ENCODE measurements around the gene WIPF1. TPM values are rescaled to one million over a fixed set of nuclear protein-coding genes. Genes with fewer than 3 reads are reported as not detected.

Gene WIPF1
- total and polyA plus RNA-seq, 2 of the 13 experiments (the other 11 are each of a cell fraction or from before 2014, with no cell fraction given): 0.01 TPM; not detected in 1

DNA sequence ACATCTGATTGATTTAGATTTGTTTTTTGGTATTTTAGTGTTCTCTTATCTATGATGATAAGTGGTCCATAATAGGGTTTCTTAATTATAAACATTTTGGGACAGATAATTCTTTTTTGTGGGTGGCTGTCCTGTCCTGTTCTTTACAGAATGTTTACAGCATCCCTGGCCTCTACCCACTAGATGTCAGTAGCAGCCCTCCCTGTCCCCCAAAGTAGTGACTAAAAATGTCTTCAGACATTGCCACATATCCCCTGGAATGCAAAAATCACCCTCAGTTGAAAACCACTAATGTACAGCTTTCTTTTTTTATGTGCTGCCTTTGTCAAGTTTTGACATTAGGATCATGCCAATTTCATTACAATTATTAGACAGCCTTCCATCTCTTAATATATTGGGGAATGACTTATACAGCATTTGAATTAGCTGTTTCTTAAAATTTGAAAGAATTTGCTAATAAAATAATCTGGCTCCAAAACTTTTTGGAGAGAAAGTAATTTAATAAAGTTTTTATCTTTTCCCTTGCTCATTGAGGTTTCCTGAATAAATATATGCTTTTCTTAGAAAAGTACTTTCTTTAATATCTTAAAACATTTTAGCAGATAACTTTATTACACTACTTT is 19.5 kb downstream of the WIPF1 start:
- Histone ChIP-seq H3K36me3 (replicated peaks in 1 of 2; ENCODE audit: control insufficient read depth in 1 of 2, insufficient read depth in 2 of 2, low read length in 2 of 2) (no peaks in the 10 kb centered on the region), H2AFZ (ENCODE audit: low read length) (no peak overlapping the region), H3K4me2 (ENCODE audit: low read depth, low read length) (no peak overlapping the region), H3K79me2 (ENCODE audit: insufficient read depth, low read length) (no peaks in the 10 kb centered on the region), H3K27me3 (ENCODE audit: control insufficient read depth in 1 of 2, insufficient read depth in 2 of 2, low read length in 2 of 2) (peaks cover 0 to 4% of the 10 kb centered on the region in 2 experiments; a peak in 1 of 5 replicates), H3K27ac (ENCODE audit: extremely low read length, insufficient read depth, low read length) (no peak overlapping the region), H3K4me3 (replicated peaks in 1 of 3; ENCODE audit: insufficient read depth in 1 of 3, low read depth in 2 of 3, low read length in 3 of 3) (no peak overlapping the region), H4K20me1 (ENCODE audit: insufficient read depth, low read length) (no peaks in the 10 kb centered on the region), H3K4me1 (ENCODE audit: insufficient read depth, low read length) (no peaks in the 10 kb centered on the region), H3K9ac (ENCODE audit: insufficient read depth, low read depth, low read length) (no peak overlapping the region), H3K9me3 (ENCODE audit: low read length) (no peaks in the 10 kb centered on the region)
- FAIRE-seq (peak; percentile 37), DNase-seq (ENCODE audit: low spot score) (no peak), ATAC-seq (0 out of 3 replicates have a peak, but pooled peaks have one; percentile 25)
- POLR2A ChIA-PET: no interaction called here
- intact Hi-C loops (cut with micrococcal nuclease; ENCODE audit: unreplicated experiment) (no loop called here), in situ Hi-C loops (cut with HindIII; ENCODE audit: extremely low pct_ligation_motif_present, low pct_unique_long_range_greater_than_20kb) (no loop called here)
- CTCF ChIA-PET (ENCODE audit: low intra/inter-chr PET ratio, low total read pairs): no interaction called here
- BruUV-seq (replicated peaks): no TSS peak
- TF ChIP-seq, protein P1, sequence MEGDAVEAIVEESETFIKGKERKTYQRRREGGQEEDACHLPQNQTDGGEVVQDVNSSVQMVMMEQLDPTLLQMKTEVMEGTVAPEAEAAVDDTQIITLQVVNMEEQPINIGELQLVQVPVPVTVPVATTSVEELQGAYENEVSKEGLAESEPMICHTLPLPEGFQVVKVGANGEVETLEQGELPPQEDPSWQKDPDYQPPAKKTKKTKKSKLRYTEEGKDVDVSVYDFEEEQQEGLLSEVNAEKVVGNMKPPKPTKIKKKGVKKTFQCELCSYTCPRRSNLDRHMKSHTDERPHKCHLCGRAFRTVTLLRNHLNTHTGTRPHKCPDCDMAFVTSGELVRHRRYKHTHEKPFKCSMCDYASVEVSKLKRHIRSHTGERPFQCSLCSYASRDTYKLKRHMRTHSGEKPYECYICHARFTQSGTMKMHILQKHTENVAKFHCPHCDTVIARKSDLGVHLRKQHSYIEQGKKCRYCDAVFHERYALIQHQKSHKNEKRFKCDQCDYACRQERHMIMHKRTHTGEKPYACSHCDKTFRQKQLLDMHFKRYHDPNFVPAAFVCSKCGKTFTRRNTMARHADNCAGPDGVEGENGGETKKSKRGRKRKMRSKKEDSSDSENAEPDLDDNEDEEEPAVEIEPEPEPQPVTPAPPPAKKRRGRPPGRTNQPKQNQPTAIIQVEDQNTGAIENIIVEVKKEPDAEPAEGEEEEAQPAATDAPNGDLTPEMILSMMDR (CRISPR knock-in tag; IDR thresholded peaks at IDR 0.05): peak; percentile 29
- TF ChIP-seq STAG1 (CRISPR knock-in tag; IDR thresholded peaks at IDR 0.05): peak; percentile 35; the same call in 1 of the 2 replicates
- no peak for TF ChIP-seq FOXO1 (CRISPR knock-in tag; IDR thresholded peaks at IDR 0.05)

DNA sequence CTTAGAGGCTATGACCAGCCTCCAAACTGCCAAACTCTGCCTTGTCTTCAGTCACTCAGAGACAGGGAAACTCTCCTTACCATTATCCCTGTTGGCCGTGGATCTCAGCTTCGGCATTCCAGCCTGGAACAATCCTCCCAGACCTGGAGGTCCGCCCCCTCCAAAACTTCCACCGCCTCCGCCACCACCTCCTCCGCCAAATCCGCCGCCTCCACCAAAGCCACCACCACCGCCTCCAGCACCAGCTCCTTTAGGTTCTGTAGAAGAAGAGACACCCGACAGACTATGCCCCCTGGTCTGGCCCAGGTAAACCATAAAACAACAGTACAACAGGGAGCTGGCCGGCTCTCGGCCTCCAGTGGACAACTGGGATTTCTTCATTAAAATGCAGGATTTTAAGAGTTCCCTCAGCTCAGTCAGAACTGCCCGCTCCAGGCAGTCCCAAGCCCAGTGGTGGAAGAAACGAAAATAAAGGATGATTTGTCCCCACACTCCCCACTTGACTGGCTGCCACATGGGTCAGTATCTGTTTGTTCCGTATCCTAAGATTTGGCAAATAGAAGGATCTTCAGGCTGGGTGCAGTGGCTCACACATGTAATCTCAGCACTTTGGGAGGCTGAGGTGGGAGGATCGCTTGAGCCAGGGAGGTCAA is 22.4 kb downstream of the WIPF1 start:
- no peak overlapping the region for H2AFZ ChIP-seq (ENCODE audit: low read length)
- intact Hi-C loops (cut with micrococcal nuclease; ENCODE audit: unreplicated experiment): no loop called here
- H3K27ac ChIP-seq (ENCODE audit: extremely low read length, insufficient read depth, low read length): no peak overlapping the region
- in situ Hi-C loops (cut with HindIII; ENCODE audit: extremely low pct_ligation_motif_present, low pct_unique_long_range_greater_than_20kb): no loop called here
- H3K36me3 ChIP-seq (replicated peaks in 1 of 2; ENCODE audit: control insufficient read depth in 1 of 2, insufficient read depth in 2 of 2, low read length in 2 of 2): no peaks in the 10 kb centered on the region
- H3K27me3 ChIP-seq (ENCODE audit: control insufficient read depth in 1 of 2, insufficient read depth in 2 of 2, low read length in 2 of 2): peaks cover 0 to 4% of the 10 kb centered on the region in 2 experiments; a peak in 1 of 5 replicates
- no peaks in the 10 kb centered on the region for H3K79me2 ChIP-seq (ENCODE audit: insufficient read depth, low read length)
- H3K4me3 ChIP-seq (replicated peaks in 1 of 3; ENCODE audit: insufficient read depth in 1 of 3, low read depth in 2 of 3, low read length in 3 of 3): no peak overlapping the region
- DNase-seq (ENCODE audit: low spot score) (no peak), ATAC-seq (no peak), FAIRE-seq (no peak)
- BruUV-seq (replicated peaks): no TSS peak
- no peak overlapping the region for H3K9ac ChIP-seq (ENCODE audit: insufficient read depth, low read depth, low read length)
- no peaks in the 10 kb centered on the region for H3K4me1 ChIP-seq (ENCODE audit: insufficient read depth, low read length)
- CTCF ChIA-PET (ENCODE audit: low intra/inter-chr PET ratio, low total read pairs): no interaction called here
- H4K20me1 ChIP-seq (ENCODE audit: insufficient read depth, low read length): no peaks in the 10 kb centered on the region
- no peak overlapping the region for H3K4me2 ChIP-seq (ENCODE audit: low read depth, low read length)
- no peak for TF ChIP-seq SMARCC2 (IDR thresholded peaks at IDR 0.05)
- 53% methylated on average over 16 of the region's 16 CpGs for WGBS (ENCODE audit: low lambda C conversion rate)
- POLR2A ChIA-PET: no interaction called here
- H3K9me3 ChIP-seq (ENCODE audit: low read length): no peaks in the 10 kb centered on the region
